ENCODE data around the gene HMG20A.

The HMG20A gene

DNA sequence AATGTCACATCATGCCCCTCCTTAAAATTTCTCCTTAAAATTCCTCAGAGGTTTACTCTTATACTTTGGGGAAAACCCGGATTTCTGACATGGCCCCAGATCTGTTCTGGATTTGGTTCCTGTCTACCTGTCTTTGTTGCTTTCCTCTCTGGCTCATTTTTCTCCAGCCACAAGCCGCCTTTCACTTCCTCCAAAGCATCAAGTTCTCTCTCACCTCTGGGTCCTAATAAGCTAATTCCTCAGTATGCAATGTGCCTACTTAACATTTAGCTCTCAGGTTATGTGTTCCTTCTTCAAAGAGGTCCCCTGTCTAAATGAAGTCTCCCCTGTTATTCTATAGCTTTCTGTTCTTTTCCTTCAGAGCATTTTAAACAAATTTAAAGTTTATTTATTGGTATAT, 16.1 kb downstream of the HMG20A start:
- DNase-seq: no peak

DNA sequence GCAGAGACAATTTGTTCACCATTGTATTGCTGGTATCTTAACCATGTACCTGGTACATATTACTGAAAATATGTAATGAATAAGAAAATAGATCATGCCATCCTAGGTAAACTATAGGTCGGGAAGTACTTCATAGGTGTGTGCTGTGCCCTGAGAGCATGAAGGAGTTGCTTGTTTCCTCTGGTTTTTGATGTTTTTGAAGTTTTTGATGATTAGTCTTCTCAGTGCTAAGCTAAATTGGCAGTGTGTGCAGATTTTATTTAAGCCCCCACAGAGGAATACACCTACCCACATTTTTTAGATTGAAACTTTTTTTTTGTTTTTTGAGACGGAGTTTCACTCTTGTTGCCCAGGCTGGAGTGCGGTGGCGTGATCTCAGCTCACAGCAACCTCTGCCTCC, 16.6 kb downstream of the HMG20A start:
- no peak for DNase-seq

DNA sequence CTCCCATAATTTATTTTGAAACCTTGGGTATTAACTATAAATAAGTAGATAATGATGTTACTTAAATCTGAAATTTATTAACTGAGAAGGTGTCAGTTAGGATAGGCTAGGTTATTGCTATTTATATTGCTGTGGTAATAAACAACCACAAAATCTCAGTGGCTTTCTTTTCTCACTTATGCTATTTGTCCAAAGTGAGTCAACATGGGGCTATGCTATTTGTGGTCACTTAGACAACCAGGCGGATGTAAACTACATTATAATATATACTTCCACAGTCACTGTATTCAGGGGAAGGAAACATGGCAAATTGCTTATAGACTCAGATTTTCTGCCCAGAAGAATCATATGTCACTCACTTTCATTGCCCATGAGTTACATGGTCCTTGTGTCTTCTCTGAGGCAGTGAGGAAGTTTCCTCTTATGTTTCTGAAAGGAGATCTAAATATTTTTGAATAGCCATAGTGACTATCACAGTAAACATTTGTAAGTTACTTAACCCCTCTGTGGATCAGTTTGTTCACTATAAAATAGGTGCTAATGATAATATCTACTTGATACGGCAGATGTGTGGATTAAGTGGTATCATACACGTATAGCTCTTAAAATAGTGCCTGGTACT, 19.8 kb downstream of the HMG20A start:
- DNase-seq: no peak

DNA sequence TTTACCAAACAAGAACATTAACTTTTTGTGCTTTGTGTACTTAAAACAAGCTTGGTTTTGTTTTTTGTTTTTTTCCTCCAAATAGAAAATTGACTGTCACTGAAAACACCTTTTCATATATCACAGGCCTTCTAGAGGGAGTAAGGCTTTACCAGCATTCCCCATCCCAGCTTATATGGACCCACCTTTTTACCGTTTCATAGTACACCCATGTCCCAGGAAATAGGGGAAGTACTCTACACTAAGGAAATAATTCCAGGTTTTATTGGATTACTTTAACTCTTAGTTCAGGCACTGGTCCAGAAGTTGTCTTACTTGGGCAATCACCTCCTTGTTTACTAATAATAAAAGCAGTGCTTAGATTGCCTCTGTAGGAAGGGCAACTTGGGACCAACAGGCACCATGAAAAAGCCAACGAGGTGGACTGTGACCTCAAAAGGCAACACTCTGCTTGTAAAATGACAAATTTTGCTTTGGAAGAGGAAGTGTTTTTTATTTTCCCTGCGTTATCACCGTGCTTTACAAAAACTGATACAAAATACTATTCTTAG, 26.2 kb downstream of the HMG20A start:
- no peak for DNase-seq

DNA sequence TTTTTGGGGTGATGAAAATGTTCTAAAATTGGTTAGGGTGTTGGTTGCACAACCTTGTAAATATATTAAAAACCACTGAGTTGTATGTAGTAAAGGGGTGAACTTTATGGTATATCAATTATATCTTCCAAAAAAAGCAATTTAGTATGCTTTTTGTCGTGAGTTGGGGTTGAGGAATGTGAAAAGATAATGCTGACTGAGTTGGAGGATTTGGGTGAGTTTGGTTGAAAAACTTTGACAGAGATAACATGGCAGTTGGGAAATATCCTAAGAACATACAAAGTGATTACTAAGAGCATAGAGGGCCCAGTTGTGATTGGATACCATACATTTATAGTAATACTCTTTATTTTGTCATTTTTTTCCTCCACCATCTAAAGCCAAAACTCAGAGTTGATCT, 33.6 kb downstream of the HMG20A start:
- no peak for DNase-seq

DNA sequence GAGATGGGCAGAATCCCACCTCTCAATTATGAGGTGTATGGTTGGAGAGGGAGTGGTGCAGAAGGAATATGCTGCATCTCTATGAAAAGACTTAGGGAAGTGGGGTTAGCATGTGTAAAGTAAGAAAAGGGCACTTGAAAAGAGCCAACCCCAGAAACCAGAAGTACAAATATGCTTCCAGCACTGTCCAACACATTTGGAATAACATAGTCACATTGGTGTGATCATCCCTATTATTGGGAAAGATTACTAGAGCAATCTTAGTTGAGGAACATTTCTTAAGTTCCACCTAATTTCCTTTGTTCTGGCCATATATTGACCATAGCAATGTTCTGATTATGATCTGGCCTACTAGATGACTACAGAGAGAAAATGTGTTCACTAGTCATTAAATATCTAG, 34.3 kb downstream of the HMG20A start:
- DNase-seq: no peak

DNA sequence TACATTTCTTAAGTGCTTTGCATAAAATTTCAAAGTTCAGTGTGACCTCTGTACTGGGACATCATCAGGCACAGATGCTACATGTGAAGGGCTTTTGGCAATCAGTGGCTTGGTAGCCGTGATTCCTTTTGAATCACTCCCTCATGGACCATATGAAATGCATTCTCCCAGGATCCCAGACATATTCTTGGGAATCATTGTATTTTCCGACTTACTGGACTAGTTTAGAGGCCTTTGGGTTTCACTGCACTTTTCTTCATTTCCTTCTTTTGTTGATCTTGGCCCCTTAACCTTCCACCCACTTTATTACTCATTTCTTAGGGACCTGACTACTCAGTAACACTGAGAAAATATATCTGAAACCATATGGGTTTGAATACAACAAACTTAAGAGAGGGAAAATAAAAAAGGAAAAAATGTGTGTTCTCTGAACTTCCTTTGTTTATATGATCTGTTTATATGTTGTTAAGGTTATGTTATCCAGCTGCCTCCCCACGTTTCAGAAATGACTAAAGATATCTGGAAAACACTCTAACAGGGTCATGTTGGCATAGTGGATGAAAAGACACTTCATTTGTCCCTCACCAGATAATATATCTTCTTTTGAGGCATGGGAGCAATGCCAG, 35.1 kb downstream of the HMG20A start:
- no peak for DNase-seq

DNA sequence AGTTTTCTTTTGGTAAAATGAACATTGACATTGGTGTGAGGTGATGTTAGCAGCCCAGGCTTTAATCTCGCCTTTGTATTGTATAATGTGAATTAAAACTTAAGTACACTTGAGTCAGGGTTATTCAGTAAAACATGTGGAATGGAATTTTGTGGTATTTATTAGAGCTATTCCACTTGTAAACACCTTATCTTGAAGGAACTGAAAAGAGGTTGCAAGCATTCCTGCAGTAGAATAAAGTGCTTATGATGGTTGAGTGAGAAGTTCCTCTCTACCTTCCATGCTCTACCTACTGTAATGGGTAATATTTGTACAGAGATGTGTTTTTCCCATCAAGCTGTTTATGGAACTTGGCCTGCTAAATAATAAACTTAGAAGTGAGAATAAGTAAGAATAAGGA, 36.1 kb downstream of the HMG20A start:
- DNase-seq: no peak

DNA sequence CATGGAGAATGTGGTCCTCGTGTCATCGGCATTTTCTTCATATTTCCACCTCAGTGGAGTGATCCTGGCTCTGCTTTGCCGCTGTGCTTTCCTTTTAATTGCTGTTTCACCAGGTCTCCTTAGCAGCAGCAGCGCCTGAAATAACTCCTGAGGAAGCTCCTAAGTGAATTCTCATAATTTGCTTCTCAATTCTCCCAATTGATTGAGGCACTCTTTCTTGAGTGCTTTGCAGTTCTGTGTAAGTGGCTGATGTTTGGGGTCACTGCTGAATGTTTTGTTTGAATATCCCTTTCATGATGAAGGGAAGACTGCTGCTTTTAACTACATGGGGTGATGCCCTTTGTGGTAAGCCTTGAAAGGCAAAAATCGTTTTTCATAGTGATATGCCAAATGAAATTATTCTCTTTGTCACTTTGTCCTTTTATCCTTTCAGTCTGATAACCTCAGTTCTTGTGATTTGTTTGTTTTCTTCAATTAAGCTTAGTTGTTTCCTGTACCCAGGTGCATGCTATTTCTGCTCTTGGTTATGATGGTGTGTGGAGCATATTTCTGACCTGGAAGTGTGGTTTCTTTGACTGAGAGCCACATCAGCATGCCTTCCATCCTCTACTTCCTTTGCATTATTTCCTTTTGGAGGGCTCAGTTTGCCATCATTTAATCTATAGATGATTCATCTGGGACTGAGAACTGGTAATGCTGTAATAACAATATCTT, 36.7 kb downstream of the HMG20A start:
- DNase-seq: no peak

DNA sequence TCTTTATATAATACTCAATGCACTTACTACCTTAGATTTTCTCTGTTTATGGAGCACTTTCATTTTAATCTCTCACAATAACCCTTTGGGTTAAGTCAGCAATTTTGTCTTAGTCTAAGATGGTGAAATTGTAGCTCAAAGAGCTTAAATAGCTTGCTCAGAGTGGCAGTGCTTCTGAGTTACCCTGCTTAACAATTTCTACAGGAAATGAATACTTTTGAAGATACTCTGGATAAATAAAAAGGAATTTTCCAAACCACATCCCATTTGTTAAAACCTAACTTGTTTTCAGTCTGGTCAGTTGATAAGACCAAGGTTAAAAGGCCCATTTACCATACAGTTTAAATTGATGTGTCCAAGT, 37.2 kb downstream of the HMG20A start:
- no peak for DNase-seq

DNA sequence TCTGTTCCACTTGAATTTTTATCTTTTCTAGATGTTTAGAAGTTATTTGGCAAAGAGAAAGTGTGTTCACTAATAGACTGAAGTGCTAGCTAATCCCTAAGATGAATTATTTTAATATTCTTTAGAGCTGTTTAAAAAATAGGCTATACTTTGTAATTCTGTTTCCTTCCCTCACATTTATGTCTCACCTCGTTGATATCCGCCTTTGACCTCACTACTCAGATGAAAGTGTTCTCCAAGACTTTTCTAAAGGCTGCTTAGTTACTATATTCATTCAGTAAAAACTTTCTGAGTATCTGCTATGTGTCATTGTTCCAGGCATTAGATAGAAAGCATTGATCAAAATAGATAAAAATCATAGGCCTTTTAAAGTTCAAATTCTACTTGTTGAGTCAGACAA, 38.3 kb downstream of the HMG20A start:
- DNase-seq: no peak

DNA sequence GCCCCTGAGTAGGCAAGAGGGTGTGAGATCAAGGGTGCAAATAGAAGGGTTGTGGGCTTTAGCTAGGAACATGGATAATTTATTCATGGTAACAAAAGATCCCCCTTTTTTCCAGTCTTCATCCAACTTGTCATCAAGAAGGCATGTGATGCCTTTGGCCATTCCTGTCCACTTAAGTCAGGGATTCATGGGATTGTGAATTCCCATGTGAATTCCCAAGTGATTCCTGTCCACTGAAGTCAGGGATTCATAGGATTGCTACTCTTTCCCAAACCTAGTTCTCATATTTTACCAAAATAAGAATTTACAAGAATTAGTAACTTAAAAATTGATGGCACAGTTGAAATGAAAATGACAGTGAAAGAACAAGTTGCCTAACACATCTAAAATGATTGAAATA, 40.8 kb downstream of the HMG20A start:
- no peak for DNase-seq

DNA sequence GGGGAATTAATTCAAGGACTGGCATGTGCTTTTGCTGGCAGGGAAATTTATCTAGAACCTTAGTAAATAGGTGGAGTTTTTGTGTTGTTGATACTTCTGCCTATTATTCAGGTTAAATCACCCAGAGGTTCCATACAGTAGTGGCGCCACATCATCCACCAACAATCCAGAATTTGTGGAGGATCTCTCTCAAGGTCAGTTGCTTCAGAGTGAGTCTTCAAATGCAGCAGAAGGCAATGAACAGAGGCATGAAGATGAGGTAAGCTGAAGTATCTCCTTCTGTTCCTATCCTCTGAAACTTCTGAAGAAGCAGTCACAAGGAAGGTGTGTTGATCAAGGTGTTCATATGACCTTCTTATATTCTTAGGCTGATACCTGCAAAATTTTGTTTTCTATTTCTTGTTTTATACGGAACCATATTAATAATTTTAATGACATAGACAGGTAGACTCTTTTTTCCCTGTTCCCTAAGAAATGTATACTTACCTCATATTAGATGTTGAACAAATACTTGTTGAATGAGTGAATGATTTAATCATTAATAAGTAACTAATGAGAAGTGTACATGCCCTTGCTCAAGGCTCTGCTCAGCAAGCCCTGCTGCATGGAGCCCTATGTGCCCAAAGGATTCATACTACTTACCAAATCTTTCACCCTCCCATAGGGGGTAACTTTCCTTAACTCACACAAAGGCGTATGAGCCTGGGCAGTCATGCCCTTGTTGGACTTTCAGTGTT, 43.6 kb downstream of the HMG20A start:
- no peak for DNase-seq

DNA sequence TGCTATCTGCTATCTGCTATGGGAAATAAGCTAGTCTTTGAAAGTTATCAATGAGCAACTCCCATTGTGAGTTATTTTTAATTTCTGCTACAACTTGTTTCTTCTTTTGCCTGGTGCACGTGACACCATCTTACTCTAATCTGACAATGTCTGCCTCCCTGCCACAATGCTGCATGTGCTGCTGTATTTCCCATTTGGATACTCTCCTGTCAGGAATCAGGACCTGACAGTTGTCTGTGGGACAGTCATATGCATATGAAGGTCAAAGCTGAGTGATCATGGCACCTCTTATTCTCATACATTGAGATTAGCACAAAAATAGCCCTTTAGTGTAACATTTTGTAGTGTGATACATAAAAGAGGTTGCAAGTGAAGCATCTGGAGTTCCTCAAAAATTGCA, 45.8 kb downstream of the HMG20A start:
- no peak for DNase-seq

DNA sequence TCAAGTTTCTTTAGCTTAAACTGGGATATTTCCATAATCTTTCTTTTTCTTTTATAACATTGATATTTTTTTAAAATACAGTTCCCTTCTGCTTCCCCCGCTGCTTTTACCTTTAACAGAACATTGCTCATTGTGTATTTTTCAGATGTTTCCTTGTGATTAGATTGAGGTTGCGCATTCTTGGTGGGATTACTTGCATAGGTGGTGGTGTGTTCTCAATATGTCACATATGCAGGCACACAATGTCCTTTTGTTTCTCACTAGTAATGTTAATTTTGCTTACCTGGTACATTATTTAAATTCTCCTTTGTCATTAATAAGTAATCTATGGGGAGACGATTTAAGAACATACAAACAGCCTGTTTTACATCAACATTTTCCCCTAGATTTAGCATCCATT, 48.2 kb downstream of the HMG20A start:
- no peak for DNase-seq

DNA sequence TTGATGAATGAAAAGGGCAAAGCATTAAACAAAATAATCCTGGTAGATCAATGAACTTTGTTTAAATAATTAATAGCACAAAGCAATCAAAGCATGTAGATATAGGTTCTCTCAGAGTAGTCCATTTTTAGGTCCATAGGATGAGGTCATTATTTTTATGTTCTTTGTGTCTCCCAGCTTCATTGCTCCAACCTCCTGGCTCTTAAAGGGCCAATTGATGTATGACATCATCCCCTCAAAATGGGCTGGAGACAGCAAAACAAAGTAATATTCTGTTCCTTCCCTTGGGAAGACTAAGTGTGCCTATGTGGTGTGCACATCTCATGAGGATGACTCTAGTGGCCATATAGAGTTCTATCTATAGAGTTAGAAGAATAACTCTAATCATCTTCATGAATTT, 49.5 kb downstream of the HMG20A start:
- DNase-seq: no peak

DNA sequence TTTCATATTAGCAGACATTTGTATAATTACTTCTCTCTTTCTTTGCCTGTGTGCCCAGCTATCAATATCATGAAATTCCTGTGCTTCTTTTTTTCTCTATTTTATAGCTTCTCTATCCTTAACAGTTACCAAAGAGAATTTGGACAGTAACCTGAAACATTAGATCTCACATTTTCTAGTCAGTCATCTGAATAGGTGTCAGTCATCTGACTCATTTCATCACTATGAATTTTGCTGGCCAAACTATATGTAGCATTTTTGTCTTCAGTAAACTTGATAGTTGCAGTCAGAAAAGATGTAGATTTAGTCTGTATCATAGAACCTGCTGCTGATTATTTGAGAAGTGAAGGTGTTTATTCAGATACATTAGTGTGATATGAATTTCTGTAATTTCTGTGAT, 52.6 kb downstream of the HMG20A start:
- DNase-seq: no peak

DNA sequence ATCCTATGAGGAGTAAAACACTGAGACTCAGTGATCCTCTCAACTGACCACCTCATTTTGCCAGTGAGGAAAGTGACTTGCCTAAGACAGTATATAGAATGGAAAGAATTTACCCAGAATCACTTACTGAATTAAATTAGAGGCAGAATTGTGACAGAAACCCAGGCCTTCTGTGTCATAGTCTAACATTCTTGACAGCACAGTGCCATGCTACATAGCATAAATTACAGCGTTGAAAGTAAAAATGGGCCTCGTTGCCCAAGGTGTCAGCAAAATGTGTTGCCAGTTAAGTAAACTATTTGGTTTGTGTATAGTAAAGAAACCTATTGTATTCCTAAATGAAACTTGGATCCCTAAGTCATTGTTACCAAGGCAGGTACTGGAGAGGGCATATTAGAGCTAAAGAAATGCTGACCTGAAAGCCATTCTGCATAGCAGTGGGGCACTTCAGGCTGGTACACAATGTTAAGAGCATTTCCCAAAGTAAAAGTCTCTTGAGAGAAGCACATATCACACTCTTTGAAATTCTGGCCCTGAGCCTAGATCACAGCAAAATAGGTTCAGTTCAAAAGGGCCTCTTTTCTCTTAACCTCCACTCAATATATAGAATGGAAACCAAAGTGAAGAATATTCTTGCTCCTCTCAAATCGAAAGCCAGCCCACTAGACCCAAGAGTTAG, 53.8 kb downstream of the HMG20A start:
- DNase-seq: no peak

DNA sequence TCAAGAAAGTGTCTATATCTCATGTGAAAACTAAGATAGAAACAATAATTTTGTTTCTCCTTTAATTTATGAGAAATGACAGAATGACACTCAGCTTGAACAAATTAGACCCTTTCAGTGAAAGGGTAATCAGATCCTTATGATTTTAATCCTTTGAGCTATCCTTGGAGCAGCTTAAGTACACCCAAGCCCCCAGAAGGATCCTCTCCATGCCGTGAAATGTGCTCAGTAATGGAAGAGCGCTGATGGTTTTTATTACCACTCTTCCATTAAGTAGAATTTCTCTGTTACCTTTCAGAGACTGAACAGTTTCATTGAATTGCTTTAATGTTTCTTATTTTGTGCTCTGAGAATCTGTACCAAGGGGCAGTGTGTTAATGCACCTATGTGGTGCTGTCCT, 54.3 kb downstream of the HMG20A start:
- no peak for DNase-seq

DNA sequence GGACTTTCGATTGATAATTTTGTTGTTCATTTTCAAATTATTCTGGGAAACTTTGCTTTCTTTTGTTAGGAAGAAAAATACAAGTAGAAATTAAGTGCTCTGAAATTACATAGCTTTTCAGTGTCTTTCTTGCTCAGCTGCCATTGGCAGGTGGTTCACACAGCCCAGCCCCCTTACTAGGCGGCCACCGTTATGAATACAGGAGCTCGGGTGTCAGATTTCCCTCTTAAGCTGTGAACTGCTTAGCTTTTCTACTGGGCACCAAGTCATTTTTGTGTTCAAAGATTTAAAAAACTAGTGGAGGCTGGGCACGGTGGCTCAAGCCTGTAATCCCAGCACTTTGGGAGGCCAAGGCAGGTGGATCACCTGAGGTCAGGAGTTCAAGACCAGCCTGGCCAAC, 55.2 kb downstream of the HMG20A start:
- DNase-seq: peak; percentile 11

DNA sequence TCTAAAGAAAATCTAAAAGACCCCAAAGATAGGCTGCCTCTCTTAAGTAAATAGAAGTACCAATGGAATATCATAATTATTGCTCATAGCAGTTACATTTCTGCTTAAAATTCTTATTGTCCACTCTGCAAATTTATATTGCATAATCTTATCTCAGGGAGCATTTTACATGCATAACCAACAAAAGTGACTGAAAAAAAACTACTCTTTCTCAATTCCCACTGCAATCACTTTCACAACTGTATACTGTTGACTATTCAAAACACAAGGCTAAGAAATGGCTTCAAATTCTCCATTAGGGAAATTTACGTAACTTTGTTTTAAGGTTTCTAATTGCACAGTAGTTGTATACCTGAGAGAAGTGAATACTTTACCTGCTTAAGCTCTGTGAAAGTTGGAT, 56.3 kb downstream of the HMG20A start:
- DNase-seq: no peak

DNA sequence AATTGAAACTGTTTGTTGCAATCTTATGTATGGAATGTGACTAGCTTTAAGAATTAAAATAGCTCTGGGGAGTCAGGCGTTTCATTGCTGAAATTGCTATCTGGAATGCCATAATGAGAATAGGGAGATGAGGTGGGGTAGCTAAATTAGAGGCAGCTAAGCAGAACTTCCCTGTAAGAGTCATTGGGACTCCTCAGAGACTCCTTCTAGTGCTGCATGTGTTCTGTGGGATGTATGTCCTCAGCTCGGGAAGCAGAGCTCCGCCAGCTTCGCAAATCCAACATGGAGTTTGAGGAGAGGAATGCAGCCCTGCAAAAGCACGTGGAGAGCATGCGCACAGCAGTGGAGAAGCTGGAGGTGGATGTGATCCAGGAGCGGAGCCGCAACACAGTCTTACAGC, 57.4 kb downstream of the HMG20A start:
- no peak for DNase-seq

DNA sequence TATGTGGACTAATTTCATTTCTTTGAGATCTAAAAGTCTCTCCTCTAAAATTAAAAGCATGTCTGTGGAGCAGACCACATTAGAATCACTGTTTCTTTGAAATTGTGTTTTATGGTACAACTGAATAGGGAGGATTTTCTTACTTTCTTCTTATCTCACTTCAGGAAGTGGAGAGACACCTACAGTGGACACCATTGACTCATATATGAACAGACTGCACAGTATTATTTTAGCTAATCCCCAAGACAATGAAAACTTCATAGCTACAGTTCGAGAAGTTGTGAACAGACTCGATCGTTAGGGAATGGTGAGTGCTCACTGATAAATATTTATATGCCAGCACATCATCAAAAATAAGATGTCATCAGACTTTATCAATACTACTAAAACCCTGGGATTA, 58.3 kb downstream of the HMG20A start:
- DNase-seq: no peak

Data from NCI-H1417 treated with DMSO at 0.1 percent for 48 hours (cell line).